ENCODE data around the gene CAPN12.

The CAPN12 gene

GRCh38 chr19:38693380-38694223 is 50.7 kb downstream of the CAPN12 start:
- peak; percentile 84 for DNase-seq

- no peak for DNase-seq
Measured at GRCh38 chr19:38692458-38693379, 51.6 kb downstream of the CAPN12 start.

- no peak for DNase-seq
Measured at GRCh38 chr19:38691938-38692457, 52.3 kb downstream of the CAPN12 start.

- DNase-seq: no peak
Measured at GRCh38 chr19:38690832-38691231, 53.4 kb downstream of the CAPN12 start.

- no peak for DNase-seq
Measured at GRCh38 chr19:38690146-38690545, 54.1 kb downstream of the CAPN12 start.

GRCh38 chr19:38687837-38688378 is 56.4 kb downstream of the CAPN12 start:
- DNase-seq: no peak

GRCh38 chr19:38686530-38686888 is 57.8 kb downstream of the CAPN12 start:
- peak; percentile 41 for DNase-seq

- no peak for DNase-seq
Measured at GRCh38 chr19:38685666-38686529, 58.4 kb downstream of the CAPN12 start.

GRCh38 chr19:38684862-38685665 is 59.2 kb downstream of the CAPN12 start:
- DNase-seq: no peak

GRCh38 chr19:38684078-38684861 is 60.0 kb downstream of the CAPN12 start:
- DNase-seq: no peak

- DNase-seq: no peak
Measured at GRCh38 chr19:38683393-38684077, 60.7 kb downstream of the CAPN12 start.

- no peak for DNase-seq
Measured at GRCh38 chr19:38682872-38683392, 61.3 kb downstream of the CAPN12 start.

GRCh38 chr19:38682195-38682867 is 61.9 kb downstream of the CAPN12 start:
- no peak for DNase-seq
